GM21717 (cell line): ENCODE data around the gene UGCG.
A peak's percentile ranks its signal among the peaks of the same experiment; 100 is the strongest.
"Not testable (repeated sequence)": the region's sequence is repeated elsewhere in the genome, so short reads cannot be mapped to it uniquely, and the experiment has no call there.

Source experiments
- ATAC-seq: cut with Tn5 transposase; IDR thresholded peaks from one replicate; pipeline ENCODE4 v1.9.1; 2021; ENCODE audit warnings: mild to moderate bottlenecking, moderate library complexity; ENCODE audit not compliant: unreplicated experiment

Gene UGCG

GRCh38 chr9:111917980-111918379, 21.4 kb downstream of the UGCG start:
- no peak for ATAC-seq

DNA sequence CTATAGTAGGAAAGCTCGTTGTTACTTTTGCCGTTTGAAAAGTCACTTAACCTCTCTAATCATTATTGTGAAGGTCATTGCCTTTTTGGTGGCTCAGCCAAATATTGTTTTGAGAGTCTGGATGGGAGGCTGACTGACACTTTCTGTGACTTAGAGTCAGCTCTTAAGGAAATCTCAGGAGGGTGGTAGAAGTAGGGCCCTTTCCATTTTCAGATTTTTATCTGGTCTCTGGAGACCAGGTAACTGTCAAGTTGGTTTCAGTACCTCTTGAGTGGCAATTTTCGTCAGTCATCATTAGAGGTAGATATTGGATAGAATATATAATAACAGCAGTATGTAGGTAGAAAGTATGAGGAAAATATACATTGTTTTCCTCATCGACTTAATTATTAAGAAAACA, 23.3 kb downstream of the UGCG start:
- no peak for ATAC-seq

GRCh38 chr9:111920531-111920930, 23.9 kb downstream of the UGCG start:
- no peak for ATAC-seq

DNA sequence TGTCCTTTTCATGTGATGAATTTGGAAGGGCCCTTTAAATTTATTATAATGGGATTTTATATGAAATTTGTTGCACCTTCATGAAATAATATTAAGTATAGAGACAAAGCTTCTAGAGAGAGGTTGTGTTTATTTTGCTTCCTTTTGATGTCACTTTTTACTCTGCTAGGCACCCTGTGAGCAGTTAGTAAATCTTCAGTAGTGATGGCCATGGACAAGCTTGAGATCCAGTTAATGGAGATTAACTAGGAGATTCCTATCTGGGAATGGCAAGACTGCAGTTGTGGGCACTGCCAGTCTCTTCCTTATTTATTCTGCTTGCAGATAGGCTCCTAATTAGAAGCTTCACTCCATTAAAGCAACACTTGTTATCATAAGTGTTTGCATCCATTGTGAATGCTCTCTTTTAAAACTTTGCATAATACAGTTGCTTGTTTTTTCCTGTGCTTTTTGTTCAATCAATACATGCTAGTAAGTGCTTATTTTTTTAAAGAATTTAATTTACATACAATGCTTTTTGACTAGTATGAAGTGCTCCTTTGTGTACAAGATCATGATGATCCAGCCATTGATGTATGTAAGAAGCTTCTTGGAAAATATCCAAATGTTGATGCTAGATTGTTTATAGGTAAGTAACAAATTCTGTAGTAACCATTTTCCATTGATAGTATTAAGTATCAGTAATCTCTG, 25.9 kb downstream of the UGCG start:
- ATAC-seq = no peak

- no peak for ATAC-seq
Measured at GRCh38 chr9:111924281-111924680, 27.7 kb downstream of the UGCG start.

DNA sequence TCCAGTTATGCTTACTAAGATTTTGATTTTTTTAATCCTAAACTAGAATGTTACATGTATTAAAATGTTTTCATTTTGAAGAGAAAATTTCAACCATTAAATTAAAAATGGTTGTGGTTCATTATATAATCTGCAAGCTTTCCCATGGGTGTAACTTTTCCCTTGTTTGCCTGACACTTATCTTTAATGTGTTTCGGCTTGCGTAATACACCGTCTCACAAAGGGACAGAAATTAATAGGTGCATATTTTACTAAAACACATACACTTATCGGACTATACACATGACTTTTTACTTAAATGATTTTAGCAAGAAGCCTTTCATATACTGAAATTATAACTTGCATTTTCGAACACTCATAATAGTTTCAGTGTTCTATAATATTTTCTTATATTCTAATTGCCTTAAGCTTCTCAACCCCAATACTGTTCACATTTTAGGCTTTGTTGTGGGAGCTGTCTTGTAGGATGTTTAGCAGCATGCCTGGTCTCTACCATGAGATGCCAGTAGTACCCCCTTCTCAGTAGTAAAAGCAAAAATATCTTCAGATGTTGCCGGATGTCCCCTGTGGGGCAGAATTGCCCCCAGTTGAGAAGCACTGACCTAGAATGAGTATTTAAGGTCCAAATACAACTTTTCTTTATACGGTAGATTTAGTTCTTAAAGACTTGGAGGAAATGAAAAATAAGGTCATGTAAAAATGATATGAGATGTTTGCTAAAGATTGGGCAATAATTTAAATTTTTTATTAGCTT, 28.6 kb downstream of the UGCG start:
- ATAC-seq = no peak

DNA sequence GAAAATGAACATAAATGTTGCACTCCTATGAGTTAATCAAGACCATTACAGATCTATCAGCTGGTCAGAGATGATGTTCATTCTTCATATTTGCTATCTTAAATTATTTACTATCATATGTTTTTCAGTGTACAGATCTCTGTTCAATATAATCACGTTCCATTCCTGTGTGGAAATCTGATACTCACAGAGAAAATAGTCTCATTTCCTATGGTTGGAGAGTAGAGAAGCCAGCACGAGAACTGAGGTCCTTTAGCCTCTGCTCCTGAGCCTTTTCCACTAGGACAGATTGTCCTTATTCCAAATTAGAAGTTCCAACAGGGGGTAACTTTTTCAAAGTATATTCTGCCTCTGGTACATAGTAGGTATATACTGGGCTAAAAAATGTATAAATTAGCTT, 29.2 kb downstream of the UGCG start:
- no peak for ATAC-seq

DNA sequence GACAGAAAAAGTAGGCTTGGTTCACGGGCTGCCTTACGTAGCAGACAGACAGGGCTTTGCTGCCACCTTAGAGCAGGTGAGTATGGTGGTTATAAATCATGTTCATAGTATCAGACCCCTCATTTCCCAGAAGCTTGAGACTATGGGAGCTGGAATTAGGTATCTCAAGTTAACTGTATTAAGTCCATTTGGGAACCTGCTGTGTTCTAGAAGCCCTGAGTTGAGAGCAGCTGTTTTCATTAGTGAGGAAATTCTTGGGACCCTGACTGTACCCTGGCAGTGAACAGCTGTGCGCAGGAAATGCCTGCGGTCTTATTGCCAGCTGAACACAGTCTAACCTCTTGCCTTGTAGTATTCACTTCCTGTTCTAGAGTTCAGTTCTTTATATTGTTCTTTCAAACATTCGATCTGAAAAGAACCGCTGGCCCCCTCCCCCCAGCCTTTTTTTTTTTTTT, 29.8 kb downstream of the UGCG start:
- peak; percentile 97 for ATAC-seq

GRCh38 chr9:111928359-111928720, 31.7 kb downstream of the UGCG start:
- no peak for ATAC-seq

DNA sequence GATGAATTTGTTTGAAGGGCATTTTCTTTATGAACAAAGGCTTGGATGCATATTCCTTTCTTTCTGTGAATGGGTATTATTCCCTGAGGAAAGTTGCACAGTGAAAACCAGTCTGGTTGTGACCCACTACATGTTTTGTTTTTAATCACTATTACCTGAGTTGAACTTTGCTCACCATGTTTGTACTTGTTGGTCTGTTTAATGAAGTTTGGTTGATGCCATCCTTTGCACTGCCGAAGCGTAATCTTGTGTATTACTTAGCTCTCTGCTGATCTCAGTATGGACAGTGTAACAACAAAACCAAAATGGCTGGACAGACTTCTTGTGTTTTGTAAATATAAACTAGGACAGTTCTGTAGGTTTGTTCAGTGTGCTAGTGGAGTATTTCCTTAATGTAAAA, 38.1 kb downstream of the UGCG start:
- ATAC-seq = no peak

- ATAC-seq = no peak
Measured at GRCh38 chr9:111936391-111936790, 39.8 kb downstream of the UGCG start.

- ATAC-seq = no peak
Measured at GRCh38 chr9:111937301-111937700, 40.7 kb downstream of the UGCG start.

GRCh38 chr9:111937781-111938426, 41.3 kb downstream of the UGCG start:
- ATAC-seq = peak; percentile 62

GRCh38 chr9:111938427-111938800, 41.8 kb downstream of the UGCG start:
- ATAC-seq = peak; percentile 12

GRCh38 chr9:111939322-111939721, 42.7 kb downstream of the UGCG start:
- no peak for ATAC-seq

- no peak for ATAC-seq
Measured at GRCh38 chr9:111940697-111941096, 44.1 kb downstream of the UGCG start.

- ATAC-seq = no peak
Measured at GRCh38 chr9:111943200-111943599, 46.6 kb downstream of the UGCG start.

DNA sequence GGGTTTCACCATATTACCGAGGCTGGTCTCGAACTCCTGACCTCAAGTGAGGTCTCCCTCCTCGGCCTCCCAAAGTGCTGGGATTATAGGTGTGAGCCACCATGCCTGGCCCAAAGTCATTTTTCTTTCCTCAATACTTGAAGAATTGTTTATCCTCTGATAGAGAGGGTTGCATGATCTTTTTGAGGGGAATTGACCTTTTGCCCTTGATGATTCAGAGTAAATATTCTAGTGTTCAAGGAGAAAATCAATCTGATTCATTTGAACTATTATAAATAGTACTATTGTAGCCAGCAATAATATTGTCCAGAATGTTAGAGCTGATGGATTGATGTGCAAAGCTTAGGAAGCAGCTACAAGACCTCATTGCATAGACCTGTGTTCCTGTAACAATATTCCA, 47.1 kb downstream of the UGCG start:
- no peak for ATAC-seq

- ATAC-seq = no peak
Measured at GRCh38 chr9:111944241-111944866, 47.7 kb downstream of the UGCG start.

- ATAC-seq = peak; percentile 65
Measured at GRCh38 chr9:111945216-111945615, 48.6 kb downstream of the UGCG start.

GRCh38 chr9:111948109-111948508, 51.5 kb downstream of the UGCG start:
- not testable (repeated sequence) for ATAC-seq

DNA sequence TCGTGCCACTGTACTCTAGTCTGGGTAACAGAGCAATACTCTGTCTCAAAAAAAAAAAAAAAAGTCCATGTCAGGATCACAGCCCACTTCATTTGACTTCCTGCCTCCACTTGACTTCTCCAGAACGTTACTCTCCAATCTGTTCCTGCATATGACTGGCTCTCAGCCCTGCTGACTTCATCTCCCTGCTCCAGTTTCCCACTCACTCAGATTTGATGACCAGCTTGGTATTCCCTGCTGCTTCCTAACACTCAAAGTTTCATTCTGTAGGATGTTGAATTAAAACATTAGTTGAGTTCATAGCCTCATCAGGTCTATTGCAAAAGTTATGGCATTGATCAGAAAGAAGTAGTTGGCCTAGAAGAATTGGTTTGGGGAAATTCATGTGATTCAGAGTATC, 52.3 kb downstream of the UGCG start:
- ATAC-seq = no peak
